LNCaP clone FGC (cell line): ENCODE results near the gene SPSB1.

Experiments
- DNase-seq: peaks from one replicate; pipeline ENCODE4 v3.0.0-alpha.2; 2011; ENCODE audit warnings: low read depth
- H3K4me3 ChIP-seq: 2 replicates; pipeline ENCODE4 v1.5.1; 2011; ENCODE audit warnings: mild to moderate bottlenecking, low read depth, low read length, control low read depth
- TF ChIP-seq, protein P1 (sequence below): IDR thresholded peaks from 2 replicates; pipeline ENCODE4 v1.5.1; 2012; ENCODE audit warnings: mild to moderate bottlenecking; ENCODE audit not compliant: control insufficient read depth, insufficient read depth; ENCODE audit errors: extremely low read depth

SPSB1 gene

DNA sequence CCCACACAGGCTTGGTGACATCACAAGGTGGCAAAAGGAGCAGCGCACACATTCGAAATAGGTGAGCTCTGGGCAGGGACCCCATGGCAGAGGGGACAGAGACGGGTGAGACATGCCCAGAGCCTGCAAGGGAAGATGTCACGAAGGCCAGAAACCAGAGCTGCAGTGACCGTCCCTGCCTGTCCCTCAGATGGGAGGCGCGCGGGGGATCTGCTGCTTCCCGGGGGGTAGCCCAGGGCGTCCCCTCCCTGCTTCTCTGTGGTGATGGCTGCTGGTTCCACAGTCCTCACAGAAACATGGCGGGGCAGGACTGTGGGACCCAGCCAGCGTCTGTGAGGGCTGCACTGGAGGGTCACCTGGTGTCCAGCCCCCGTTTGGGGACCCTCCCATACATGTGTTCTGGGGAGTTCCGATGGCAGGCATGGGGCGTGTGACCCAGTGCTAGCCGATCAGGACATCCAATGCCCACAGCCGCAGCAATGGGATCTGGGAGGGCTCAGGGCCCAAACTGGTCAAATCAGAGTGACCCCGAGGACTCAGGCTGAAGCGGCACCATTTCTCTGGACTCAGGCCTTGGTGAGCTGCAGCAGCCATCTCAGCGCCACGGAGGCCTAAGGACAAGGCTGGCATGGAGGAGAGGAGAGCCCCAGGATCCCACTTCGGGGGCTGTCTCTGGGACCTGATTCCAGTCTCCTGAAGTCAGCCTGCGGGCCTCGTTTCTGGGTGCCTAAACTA is 20.7 kb upstream of the SPSB1 start:
- no peak for DNase-seq
- H3K4me3 ChIP-seq = no peak overlapping the region
- TF ChIP-seq, protein P1, sequence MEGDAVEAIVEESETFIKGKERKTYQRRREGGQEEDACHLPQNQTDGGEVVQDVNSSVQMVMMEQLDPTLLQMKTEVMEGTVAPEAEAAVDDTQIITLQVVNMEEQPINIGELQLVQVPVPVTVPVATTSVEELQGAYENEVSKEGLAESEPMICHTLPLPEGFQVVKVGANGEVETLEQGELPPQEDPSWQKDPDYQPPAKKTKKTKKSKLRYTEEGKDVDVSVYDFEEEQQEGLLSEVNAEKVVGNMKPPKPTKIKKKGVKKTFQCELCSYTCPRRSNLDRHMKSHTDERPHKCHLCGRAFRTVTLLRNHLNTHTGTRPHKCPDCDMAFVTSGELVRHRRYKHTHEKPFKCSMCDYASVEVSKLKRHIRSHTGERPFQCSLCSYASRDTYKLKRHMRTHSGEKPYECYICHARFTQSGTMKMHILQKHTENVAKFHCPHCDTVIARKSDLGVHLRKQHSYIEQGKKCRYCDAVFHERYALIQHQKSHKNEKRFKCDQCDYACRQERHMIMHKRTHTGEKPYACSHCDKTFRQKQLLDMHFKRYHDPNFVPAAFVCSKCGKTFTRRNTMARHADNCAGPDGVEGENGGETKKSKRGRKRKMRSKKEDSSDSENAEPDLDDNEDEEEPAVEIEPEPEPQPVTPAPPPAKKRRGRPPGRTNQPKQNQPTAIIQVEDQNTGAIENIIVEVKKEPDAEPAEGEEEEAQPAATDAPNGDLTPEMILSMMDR = no peak

DNA sequence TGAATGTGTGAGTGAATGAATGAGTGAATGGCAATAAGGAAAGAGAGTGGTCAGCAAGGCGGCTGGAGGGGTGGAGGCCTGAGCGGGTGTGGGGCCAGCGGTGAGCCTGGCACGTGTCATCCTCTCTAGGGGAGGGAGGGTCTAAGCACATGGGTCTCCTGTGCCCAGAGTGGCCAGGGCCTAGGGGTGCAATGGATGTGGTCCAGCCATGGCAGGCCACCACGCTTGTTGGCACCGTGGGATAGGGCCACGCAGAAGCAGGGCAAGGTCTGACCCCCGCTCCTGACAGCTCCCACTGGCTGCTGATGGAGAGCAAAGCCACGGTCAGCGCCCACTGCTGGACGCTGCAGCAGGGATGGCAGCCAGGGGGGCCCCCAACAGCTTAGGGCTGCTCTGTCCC is 19.5 kb upstream of the SPSB1 start:
- no peak for DNase-seq
- H3K4me3 ChIP-seq = no peak overlapping the region
- TF ChIP-seq, protein P1 = no peak

DNA sequence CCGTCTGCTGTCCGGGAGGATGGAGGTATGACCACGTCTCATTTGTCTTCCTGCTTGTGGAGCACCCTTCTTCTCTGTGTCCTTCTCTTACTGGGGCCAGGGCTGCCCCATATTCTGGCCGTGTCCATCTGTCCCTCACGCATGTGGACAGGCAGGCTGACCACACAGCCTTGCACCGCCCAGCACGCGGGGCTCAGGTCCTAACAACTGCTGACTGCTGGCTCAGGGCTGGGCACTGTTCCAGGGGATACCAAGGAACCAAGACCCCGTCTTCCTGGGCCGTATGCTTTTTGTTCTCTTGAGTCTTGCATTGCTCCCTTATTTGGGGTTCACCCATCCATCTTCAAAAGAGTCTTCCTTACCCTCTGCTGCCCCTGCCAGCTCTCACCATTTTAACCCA is 17.5 kb upstream of the SPSB1 start:
- no peak overlapping the region for H3K4me3 ChIP-seq
- no peak for DNase-seq
- TF ChIP-seq, protein P1 = no peak

DNA sequence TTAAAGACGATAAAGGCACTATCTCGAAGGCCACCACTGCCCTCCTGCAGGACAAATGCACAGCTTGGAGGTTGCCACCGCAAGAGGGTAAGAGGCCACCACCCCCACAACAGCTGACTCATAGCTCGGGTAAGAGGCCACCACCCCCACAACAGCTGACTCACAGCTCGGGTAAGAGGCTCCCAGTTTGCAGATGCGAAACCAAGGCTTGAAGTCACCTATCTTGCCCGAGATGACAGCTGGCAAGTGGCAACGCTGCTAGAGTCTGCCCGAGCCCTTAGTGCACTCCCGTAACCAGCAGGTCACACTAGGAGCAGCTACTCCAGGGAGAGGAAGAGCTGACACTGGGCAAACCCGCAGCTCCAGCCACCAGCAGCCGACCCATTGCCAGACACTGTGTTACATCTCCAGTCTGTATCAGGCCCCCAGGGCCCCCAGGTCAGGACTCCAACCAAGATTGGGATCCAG is 17.1 kb upstream of the SPSB1 start:
- TF ChIP-seq, protein P1 = no peak
- H3K4me3 ChIP-seq = no peak overlapping the region
- no peak for DNase-seq

DNA sequence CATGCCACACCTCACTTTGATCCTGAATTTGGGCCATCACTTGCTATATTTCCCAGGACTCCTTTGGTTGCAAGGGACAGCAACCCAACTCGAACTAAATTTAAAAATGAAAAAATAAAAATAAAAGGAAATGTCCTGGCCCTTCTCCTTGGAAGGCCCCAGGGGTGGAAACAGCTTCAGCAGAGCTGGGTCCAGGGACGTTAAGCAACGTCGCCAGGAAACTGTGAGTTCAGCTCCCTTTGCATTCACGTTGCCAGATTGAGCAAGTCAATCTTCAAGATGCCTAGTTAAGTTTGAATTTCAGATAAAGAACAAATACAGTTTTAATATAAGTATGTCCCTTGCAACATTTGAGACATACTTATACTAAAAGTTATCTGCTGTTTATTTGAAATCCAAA is 14.6 kb upstream of the SPSB1 start:
- TF ChIP-seq, protein P1 = no peak
- no peak for DNase-seq
- H3K4me3 ChIP-seq = no peak overlapping the region

DNA sequence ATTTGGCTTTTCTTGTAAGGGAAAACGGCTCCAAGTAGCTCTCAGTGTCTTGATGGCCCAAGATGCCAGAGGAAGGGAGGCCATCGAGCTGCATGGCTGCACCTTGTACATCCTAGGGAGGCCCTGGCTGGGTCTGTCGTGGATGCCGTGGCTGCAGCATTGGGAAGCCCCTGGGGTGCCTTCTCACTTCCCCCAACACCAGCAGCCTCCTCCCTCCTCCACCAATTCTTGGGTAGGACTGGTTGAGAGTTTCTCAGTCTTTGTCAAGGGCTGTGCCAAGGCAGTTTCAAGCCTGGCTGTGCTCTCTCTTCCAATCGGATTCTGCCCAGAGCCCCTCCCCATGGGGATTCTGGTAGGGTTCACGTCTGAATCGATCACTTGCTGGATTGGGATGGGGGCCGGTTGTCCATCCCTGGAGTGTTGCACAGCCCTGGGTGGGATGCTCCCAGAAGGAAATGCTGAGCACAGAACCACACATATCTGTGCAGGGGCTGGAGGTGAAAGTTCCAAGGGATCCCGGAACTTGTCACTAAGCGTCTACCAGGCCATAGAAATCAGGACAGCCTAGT is 14.0 kb upstream of the SPSB1 start:
- no peak for DNase-seq
- no peak overlapping the region for H3K4me3 ChIP-seq
- TF ChIP-seq, protein P1 = no peak
